OCI-LY1 (cell line): ENCODE measurements around the gene RPL32.
A peak's percentile ranks its signal among the peaks of the same experiment; 100 is the strongest.
"Not testable (repeated sequence)": the region's sequence is repeated elsewhere in the genome, so short reads cannot be mapped to it uniquely, and the experiment has no call there.

ENCODE experiments used
- H2AFZ ChIP-seq: fragments of 200-600 bp; sonication (generic), shearing (Covaris generic); 2 replicates; pipeline ENCODE4 v1.6.0; 2014; ENCODE audit warnings: antibody characterized with exemption, mild to moderate bottlenecking, low read length
- H3F3A ChIP-seq: fragments of 200-600 bp; sonication (generic), shearing (Covaris generic); 2 replicates; pipeline ENCODE4 v1.6.0; 2014; ENCODE audit warnings: mild to moderate bottlenecking, antibody characterized with exemption, low read length, moderate library complexity; ENCODE audit not compliant: insufficient read depth
- H3K27ac ChIP-seq: fragments of 200-600 bp; sonication (generic); 2 replicates; pipeline ENCODE4 v1.5.1; 2014; ENCODE audit warnings: low read length, mixed run types, mild to moderate bottlenecking, low read depth; ENCODE audit not compliant: poor library complexity, severe bottlenecking
- H3K27me3 ChIP-seq: fragments of 200-600 bp; sonication (generic); 2 replicates; pipeline ENCODE4 v1.6.0; 2014; ENCODE audit warnings: antibody characterized with exemption, mild to moderate bottlenecking, low read length, moderate library complexity; ENCODE audit not compliant: insufficient read depth
- H3K36me3 ChIP-seq: fragments of 200-600 bp; sonication (generic); 2 replicates; pipeline ENCODE4 v1.6.1; 2014; ENCODE audit warnings: mild to moderate bottlenecking, antibody characterized with exemption, low read length, moderate library complexity, mixed read lengths; ENCODE audit not compliant: insufficient read depth
- H3K4me1 ChIP-seq: fragments of 200-600 bp; sonication (generic); 2 replicates; pipeline ENCODE4 v1.5.1; 2014; ENCODE audit warnings: mild to moderate bottlenecking, low read length, moderate library complexity; ENCODE audit not compliant: insufficient read depth, severe bottlenecking
- H3K4me2 ChIP-seq: fragments of 200-600 bp; sonication (generic), shearing (Covaris generic); 2 replicates; pipeline ENCODE4 v1.6.1; 2014; ENCODE audit warnings: low read length
- H3K4me3 ChIP-seq: fragments of 200-600 bp; sonication (generic); 2 replicates; pipeline ENCODE4 v1.5.1; 2014; ENCODE audit warnings: low read length, low read depth, mild to moderate bottlenecking, mixed read lengths; ENCODE audit not compliant: poor library complexity, severe bottlenecking
- H3K79me2 ChIP-seq: fragments of 200-600 bp; shearing (Covaris generic); 2 replicates; pipeline ENCODE4 v1.6.1; 2016; ENCODE audit warnings: mixed run types, low read length, mixed read lengths; ENCODE audit not compliant: insufficient read depth
- H3K9ac ChIP-seq: fragments of 200-600 bp; sonication (generic), shearing (Covaris generic); 2 replicates; pipeline ENCODE4 v1.6.1; 2014; ENCODE audit warnings: mild to moderate bottlenecking, low read length, mixed read lengths
- H3K9me2 ChIP-seq: fragments of 200-600 bp; sonication (generic), shearing (Covaris generic); 2 replicates; pipeline ENCODE4 v1.6.1; 2014; ENCODE audit warnings: low read depth, mild to moderate bottlenecking, low read length, mixed read lengths
- H3K9me3 ChIP-seq: fragments of 200-600 bp; shearing (Covaris generic); 2 replicates; pipeline ENCODE4 v1.6.1; 2014; ENCODE audit warnings: low read length, mixed read lengths
- H4K20me1 ChIP-seq: fragments of 200-600 bp; sonication (generic), shearing (Covaris generic); 2 replicates; pipeline ENCODE4 v1.6.0; 2016; ENCODE audit warnings: mild to moderate bottlenecking, low read length; ENCODE audit not compliant: insufficient read depth
- EZH2 ChIP-seq: fragments of 200-600 bp; sonication (generic), shearing (Covaris generic); IDR thresholded peaks from 2 replicates; pipeline ENCODE4 v1.8.0; 2017; ENCODE audit warnings: borderline replicate concordance, mixed run types, mild to moderate bottlenecking, antibody characterized with exemption, low read length, moderate library complexity, mixed read lengths
- TF ChIP-seq, protein P1 (sequence below): fragments of 200-600 bp; sonication (generic), shearing (Covaris generic); IDR thresholded peaks from 2 replicates; pipeline ENCODE4 v1.5.1; 2017; ENCODE audit warnings: mild to moderate bottlenecking, antibody characterized with exemption, low read length, moderate library complexity, mixed read lengths

Gene RPL32

GRCh38 chr3:12884186-12884680 is 42.9 kb upstream of the RPL32 start:
- Histone ChIP-seq H3K27ac (no peak overlapping the region), H3K9ac (no peak overlapping the region), H3K79me2 (no peaks in the 10 kb centered on the region), H3K9me2 (no peaks in the 10 kb centered on the region), H4K20me1 (no peaks in the 10 kb centered on the region), H3K4me1 (peaks cover 17% of the 10 kb centered on the region), H3K4me2 (no peak overlapping the region), H2AFZ (no peak overlapping the region), H3K9me3 (no peaks in the 10 kb centered on the region), H3F3A (no peaks in the 10 kb centered on the region), H3K36me3 (no peaks in the 10 kb centered on the region), H3K27me3 (peaks cover 13% of the 10 kb centered on the region; the same call in 1 of the 2 replicates), H3K4me3 (no peak overlapping the region)
- TF ChIP-seq, protein P1, sequence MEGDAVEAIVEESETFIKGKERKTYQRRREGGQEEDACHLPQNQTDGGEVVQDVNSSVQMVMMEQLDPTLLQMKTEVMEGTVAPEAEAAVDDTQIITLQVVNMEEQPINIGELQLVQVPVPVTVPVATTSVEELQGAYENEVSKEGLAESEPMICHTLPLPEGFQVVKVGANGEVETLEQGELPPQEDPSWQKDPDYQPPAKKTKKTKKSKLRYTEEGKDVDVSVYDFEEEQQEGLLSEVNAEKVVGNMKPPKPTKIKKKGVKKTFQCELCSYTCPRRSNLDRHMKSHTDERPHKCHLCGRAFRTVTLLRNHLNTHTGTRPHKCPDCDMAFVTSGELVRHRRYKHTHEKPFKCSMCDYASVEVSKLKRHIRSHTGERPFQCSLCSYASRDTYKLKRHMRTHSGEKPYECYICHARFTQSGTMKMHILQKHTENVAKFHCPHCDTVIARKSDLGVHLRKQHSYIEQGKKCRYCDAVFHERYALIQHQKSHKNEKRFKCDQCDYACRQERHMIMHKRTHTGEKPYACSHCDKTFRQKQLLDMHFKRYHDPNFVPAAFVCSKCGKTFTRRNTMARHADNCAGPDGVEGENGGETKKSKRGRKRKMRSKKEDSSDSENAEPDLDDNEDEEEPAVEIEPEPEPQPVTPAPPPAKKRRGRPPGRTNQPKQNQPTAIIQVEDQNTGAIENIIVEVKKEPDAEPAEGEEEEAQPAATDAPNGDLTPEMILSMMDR = peak; percentile 9; the same call in 1 of the 2 replicates
- no peak for TF ChIP-seq EZH2

DNA sequence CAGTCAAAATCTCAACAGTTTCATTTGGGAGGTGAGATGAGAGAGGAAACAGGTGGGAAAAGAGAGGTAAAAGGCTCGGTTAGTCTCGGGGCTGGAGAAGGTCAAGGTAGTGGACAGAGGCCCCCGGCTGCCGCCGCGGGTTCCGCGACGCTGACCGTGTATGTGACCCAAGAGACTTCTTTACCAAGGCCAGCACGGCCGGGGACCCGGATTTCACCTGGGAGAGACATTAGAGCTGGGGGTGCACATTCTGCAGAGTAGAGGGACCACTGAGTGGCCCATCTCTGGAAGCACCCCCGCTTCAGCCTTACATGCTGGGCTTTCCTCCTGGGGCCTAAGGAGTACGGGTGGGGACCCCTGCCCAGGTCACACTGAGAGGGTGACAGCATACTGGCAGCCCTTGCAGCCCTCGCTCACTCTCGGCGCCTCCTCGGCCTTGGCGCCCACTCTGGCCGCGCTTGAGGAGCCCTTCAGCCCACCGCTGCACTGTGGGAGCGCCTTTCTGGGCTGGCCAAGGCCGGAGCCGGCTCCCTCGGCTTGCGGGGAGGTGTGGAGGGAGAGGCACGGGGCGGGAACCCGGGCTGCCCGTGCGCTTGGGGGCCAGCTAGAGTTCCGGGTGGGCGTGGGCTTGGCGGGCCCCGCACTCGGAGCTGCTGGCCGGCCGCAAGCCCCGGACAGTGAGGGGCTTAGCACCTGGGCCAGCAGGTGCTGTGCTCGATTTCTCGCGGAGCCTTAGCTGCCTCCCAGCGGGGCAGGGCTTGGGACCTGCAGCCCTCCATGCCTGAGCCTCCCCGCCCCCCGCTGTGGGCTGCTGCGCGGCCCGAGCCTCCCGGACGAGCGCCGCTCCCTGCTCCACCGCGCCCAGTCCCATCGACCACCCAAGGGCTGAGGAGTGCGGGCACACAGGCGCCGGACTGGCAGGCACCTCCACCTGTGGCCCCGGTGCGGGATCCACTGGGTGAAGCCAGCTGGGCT is 41.3 kb upstream of the RPL32 start:
- H4K20me1 ChIP-seq = no peaks in the 10 kb centered on the region
- no peak overlapping the region for H3K4me2 ChIP-seq
- no peak for TF ChIP-seq EZH2
- TF ChIP-seq, protein P1 = no peak
- H3K27ac ChIP-seq = no peak overlapping the region
- H3K4me1 ChIP-seq = peaks cover 17% of the 10 kb centered on the region
- H3K9ac ChIP-seq = no peak overlapping the region
- no peaks in the 10 kb centered on the region for H3K9me2 ChIP-seq
- no peaks in the 10 kb centered on the region for H3K79me2 ChIP-seq
- no peaks in the 10 kb centered on the region for H3K9me3 ChIP-seq
- H3K4me3 ChIP-seq = no peak overlapping the region
- no peaks in the 10 kb centered on the region for H3F3A ChIP-seq
- no peak overlapping the region for H2AFZ ChIP-seq
- no peaks in the 10 kb centered on the region for H3K36me3 ChIP-seq
- peaks cover 13% of the 10 kb centered on the region; the same call in 1 of the 2 replicates for H3K27me3 ChIP-seq

- H3F3A ChIP-seq, H3K9ac ChIP-seq, H3K36me3 ChIP-seq, H3K4me2 ChIP-seq, H3K79me2 ChIP-seq, H3K27me3 ChIP-seq, H3K9me3 ChIP-seq, H4K20me1 ChIP-seq, H2AFZ ChIP-seq, H3K9me2 ChIP-seq, H3K27ac ChIP-seq, H3K4me3 ChIP-seq: not testable (repeated sequence)
- TF ChIP-seq, protein P1 = 0 out of 2 replicates have a peak, but pooled peaks have one; percentile 8
- peaks cover 17% of the 10 kb centered on the region for H3K4me1 ChIP-seq
Measured at GRCh38 chr3:12881858-12882257, 40.5 kb upstream of the RPL32 start.
